ENCODE measurements around the gene NEGR1.

- TF ChIP-seq CTCF (IDR thresholded peaks at IDR 0.05) (no peak), MLX (CRISPR knock-in tag; IDR thresholded peaks at IDR 0.05) (no peak), FOXP4 (CRISPR knock-in tag; IDR thresholded peaks at IDR 0.05) (no peak), ZNF425 (CRISPR knock-in tag; conservative IDR thresholded peaks at IDR 0.05) (no peak), SOX15 (CRISPR knock-in tag; IDR thresholded peaks at IDR 0.05) (no peak), TEAD4 (CRISPR knock-in tag; IDR thresholded peaks at IDR 0.05) (no peak), RELA (CRISPR knock-in tag; IDR thresholded peaks at IDR 0.05; ENCODE audit: borderline replicate concordance) (no peak), USF2 (CRISPR knock-in tag; IDR thresholded peaks at IDR 0.05) (no peak), PRDM15 (CRISPR knock-in tag; IDR thresholded peaks at IDR 0.05) (no peak)
These were observed 164.7 kb downstream of the NEGR1 start for GRCh38 chr1:72117621-72118020.
